Fibroblast of skin of right quadriceps (primary cell): ENCODE measurements around the gene CSRP1.
A peak's percentile ranks its signal among the peaks of the same experiment; 100 is the strongest.

Source experiments
- DNase-seq: peaks from one replicate; pipeline ENCODE4 v3.0.0-alpha.2; 2013

CSRP1 gene

GRCh38 chr1:201450721-201451291 is 56.1 kb downstream of the CSRP1 start:
- peak; percentile 80 for DNase-seq

- DNase-seq: no peak
Measured at GRCh38 chr1:201448990-201449389, 57.9 kb downstream of the CSRP1 start.

DNA sequence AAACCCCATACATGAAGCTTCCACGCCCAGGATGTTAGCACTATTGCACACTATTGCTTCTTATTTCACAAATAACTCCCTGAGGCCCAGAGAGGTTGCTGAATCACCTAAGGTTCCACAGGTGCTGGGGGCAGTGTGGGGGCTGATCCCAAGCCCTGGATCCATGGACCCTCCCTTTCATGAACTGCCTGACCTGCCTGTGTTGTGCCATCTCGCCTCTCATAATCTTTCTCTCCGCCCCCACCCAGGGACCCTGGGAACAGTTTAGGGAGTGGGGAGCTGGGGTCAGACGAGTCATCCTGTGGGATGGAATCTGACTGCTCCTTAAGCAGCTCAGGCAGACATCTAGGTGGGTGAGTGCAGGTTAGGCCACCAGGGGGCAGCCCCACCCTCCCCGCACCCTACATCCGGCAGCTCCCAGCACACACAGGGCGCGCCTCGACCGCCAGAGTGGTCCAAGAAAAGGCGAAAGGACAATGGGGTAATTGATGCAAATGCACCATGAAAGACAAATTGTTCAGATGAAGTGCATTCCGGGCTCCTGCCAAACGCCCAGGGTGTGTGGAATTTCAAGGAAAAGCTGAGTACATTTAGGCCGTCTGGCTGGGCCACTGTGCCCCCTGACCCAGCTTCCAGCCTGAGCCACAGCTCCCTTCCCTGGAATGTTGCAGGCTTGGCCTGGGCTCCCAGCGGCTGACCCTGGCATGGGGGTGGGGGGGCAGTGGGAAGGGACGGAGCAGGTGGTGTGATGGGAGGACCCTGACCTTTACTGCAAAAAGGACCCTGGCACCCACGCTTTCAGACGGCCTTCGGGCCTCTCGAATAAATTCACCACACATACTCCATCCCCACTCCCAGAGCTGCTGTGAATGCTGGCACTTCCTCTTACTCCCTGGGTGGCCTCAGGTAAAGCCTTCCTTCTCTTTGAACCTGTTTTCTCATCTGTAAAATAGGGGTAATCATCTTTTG is 58.7 kb downstream of the CSRP1 start:
- DNase-seq: peak; percentile 67

- no peak for DNase-seq
Measured at GRCh38 chr1:201445310-201445709, 61.6 kb downstream of the CSRP1 start.

DNA sequence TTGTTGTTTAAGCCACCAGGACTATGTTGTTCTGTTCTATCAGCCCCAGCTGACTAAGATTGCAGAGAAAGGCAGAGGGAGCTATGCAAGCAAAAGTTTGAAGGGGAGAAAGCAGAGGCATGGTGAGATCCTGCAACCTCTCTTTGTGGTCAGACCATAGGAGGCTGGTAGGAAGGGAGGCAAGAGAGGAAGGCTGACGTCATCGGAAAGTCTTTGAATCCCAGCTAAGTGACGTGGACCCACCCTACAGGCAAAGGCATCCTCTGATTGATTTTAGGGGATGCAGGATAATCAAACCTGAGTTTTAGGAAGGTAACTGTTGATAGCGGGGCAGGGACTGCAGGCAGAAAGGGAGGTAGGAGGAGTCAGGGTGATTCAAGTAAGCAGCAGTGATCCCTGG is 62.1 kb downstream of the CSRP1 start:
- peak; percentile 52 for DNase-seq

GRCh38 chr1:201443747-201444146 is 63.2 kb downstream of the CSRP1 start:
- DNase-seq: no peak

DNA sequence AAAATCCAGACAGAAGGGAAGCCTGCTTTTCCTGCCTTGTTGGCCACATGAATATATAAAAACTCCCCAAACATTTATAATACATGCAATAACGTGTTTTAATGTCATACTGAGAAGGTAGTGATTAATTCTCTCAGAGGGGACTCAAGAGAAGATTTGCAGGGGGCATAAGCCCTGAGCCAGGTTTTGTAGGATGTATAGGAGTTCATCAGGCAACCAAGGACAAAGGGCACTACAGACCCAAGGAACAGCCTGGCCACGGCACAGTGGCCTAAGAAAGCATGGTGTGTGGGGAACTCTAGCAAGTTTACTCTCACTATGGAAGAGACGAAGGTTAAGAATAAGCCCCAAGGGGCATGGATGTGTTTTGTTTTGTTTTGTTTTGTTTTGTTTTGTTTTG is 70.0 kb downstream of the CSRP1 start:
- DNase-seq: no peak

DNA sequence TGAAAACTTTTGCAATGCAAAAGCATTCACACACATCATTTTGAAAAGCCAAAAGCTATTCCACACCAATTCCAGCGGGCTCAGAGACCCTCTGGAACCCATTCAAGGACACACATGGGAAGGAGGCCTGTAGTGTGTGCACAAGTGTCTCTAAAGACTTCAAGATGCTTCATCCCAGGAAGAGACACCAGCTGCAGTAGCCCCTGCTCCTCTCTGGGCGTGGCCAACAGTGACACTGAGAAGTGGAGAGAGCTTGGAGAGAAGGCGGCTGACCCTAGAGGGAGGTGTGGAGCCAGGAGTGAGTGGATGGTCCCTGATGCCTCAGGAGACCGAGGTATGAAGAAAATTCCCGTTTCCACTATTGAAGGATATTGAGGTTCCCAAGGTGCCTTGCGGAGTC is 70.5 kb downstream of the CSRP1 start:
- peak; percentile 45 for DNase-seq

DNA sequence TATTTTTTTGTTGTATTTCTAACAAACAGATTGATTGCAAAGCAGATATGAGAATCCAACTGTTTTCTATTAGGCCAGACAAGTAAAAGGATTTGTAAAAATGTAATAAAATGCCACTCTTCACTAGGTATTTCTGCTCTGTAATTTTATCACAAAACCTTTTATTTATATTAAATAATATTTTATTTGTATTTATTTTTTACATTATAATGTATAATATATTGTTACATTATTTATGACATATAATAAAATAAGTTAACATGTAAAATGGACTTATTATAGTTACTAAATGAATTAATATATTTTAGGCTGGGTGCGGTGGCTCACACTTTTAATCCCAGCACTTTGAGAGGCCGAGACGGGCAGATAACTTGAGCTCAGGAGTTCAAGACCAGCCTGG is 72.7 kb downstream of the CSRP1 start:
- no peak for DNase-seq

- DNase-seq: no peak
Measured at GRCh38 chr1:201433609-201434008, 73.3 kb downstream of the CSRP1 start.
